CD4-positive, alpha-beta memory T cell (primary cell): ENCODE measurements around the gene COL6A6. TPM values are rescaled to one million over a fixed set of nuclear protein-coding genes. Genes with fewer than 3 reads are reported as not detected.

ENCODE experiments used
- CTCF ChIA-PET: fragments of 350-600 bp; sonication (Branson Sonifier 250); formaldehyde crosslinking; loops from one replicate; lab custom pipeline; 2021; ENCODE audit warnings: inconsistent platforms; ENCODE audit not compliant: partially characterized antibody; lab: Charles Lee
- POLR2A ChIA-PET: fragments of 350-600 bp; sonication (Branson Sonifier 250); formaldehyde crosslinking; loops from one replicate; lab custom pipeline; 2021; ENCODE audit not compliant: partially characterized antibody; lab: Charles Lee
- DNase-seq, 5 donors: peaks; one replicate each; pipeline versions ENCODE4 v3.0.0 to v3.0.0-alpha.2; 2020 to 2022; ENCODE audit warnings: mixed read lengths in 1 of 5
- H3K27ac ChIP-seq: one replicate; pipeline ENCODE4 v1.7.0; 2013; ENCODE audit warnings: low read depth, low read length
- H3K27me3 ChIP-seq: 2 replicates; pipeline ENCODE4 v1.7.0; 2013; ENCODE audit warnings: mild to moderate bottlenecking, low read length, moderate library complexity; ENCODE audit not compliant: insufficient read depth
- H3K36me3 ChIP-seq: 2 replicates; pipeline ENCODE4 v1.7.0; 2013; ENCODE audit warnings: mild to moderate bottlenecking, low read length, moderate library complexity; ENCODE audit not compliant: insufficient read depth
- H3K4me1 ChIP-seq: 2 replicates; pipeline ENCODE4 v1.7.0; 2013; ENCODE audit warnings: mild to moderate bottlenecking, low read length, moderate library complexity; ENCODE audit not compliant: insufficient read depth
- H3K4me3 ChIP-seq, 2 donors: one replicate each; pipeline ENCODE4 v1.7.0; 2013; ENCODE audit warnings: low read length in 2 of 2, mild to moderate bottlenecking in 1 of 2
- H3K9me3 ChIP-seq, 2 donors: one replicate each; pipeline ENCODE4 v1.7.0; 2013; ENCODE audit warnings: low read length in 2 of 2, control low read depth in 1 of 2; ENCODE audit not compliant: control insufficient read depth in 1 of 2
- H3K27ac Mint-ChIP-seq, 7 donors: one replicate each; pipeline ENCODE4 v1.8.0; 2020 to 2021; ENCODE audit warnings: mixed read lengths in 7 of 7, mild to moderate bottlenecking in 6 of 7, inconsistent platforms in 3 of 7, moderate library complexity in 3 of 7
- H3K27me3 Mint-ChIP-seq, 2 donors: one replicate each; pipeline ENCODE4 v1.8.0; 2020 to 2021; ENCODE audit warnings: mixed read lengths in 2 of 2
- H3K36me3 Mint-ChIP-seq, 2 donors: one replicate each; pipeline ENCODE4 v1.8.0; 2020 to 2021; ENCODE audit warnings: mixed read lengths in 2 of 2, inconsistent platforms in 1 of 2, mild to moderate bottlenecking in 1 of 2
- H3K4me1 Mint-ChIP-seq, 4 donors: one replicate each; pipeline ENCODE4 v1.8.0; 2020 to 2021; ENCODE audit warnings: mixed read lengths in 4 of 4, mild to moderate bottlenecking in 1 of 4
- H3K4me3 Mint-ChIP-seq, 8 donors: one replicate each; pipeline ENCODE4 v1.8.0; 2020 to 2021; ENCODE audit warnings: mixed read lengths in 8 of 8, mild to moderate bottlenecking in 7 of 8, moderate library complexity in 6 of 8, inconsistent platforms in 3 of 8
- H3K9me3 Mint-ChIP-seq, 8 donors: one replicate each; pipeline ENCODE4 v1.8.0; 2020 to 2021; ENCODE audit warnings: mixed read lengths in 8 of 8, mild to moderate bottlenecking in 5 of 8, inconsistent platforms in 3 of 8, moderate library complexity in 1 of 8
- intact Hi-C: fragments of 100-400 bp; cut with micrococcal nuclease; formaldehyde crosslinking; loops from one replicate; pipeline ENCODE4 v1.15.1; 2023
- polyA plus RNA-seq, 2 donors: library from polyadenylated mRNA; unstranded; fragments of 300-500 nt; fragmentation: Illumina TruSeq; gene quantifications; one replicate each; pipeline ENCODE4 v1.2.3, GENCODE V29; 2021
- total RNA-seq, 2 experiments: library from RNA; stranded (reverse); gene quantifications; one replicate each; pipeline ENCODE4 v1.2.3, GENCODE V29; 2021

COL6A6 gene
- not detected for total RNA-seq
- not detected for polyA plus RNA-seq

GRCh38 chr3:130516645-130517512 lies at the start of gene COL6A6:
Gene COL6A6, plus strand, starts transcription at chr3:130517177. Its CDS starts 43,188 bp downstream, at chr3:130560365.
- Mint-ChIP-seq H3K4me3 (no peak within 1 kb of the TSS), H3K36me3 (no peaks in the 10 kb centered on the region), H3K9me3 (peaks cover 0 to 3% (median 0%) of the 10 kb centered on the region in 8 donors), H3K27me3 (peaks cover 32 to 36% of the 10 kb centered on the region in 2 donors), H3K27ac (no peak within 1 kb of the TSS), H3K4me1 (peaks cover 0 to 11% (median 2%) of the 10 kb centered on the region in 4 donors)
- POLR2A ChIA-PET = no interaction called here
- intact Hi-C loops = no loop called here
- Histone ChIP-seq H3K27ac (no peak within 1 kb of the TSS), H3K36me3 (no peaks in the 10 kb centered on the region), H3K27me3 (no peaks in the 10 kb centered on the region), H3K4me1 (no peaks in the 10 kb centered on the region), H3K9me3 (no peaks in the 10 kb centered on the region), H3K4me3 (no peak within 1 kb of the TSS)
- no peak for DNase-seq
- CTCF ChIA-PET = no interaction called here

- no peaks in the 10 kb centered on the region for H3K27me3 ChIP-seq
- Mint-ChIP-seq H3K9me3 (peaks cover 0 to 5% (median 0%) of the 10 kb centered on the region in 8 donors), H3K27ac (no peak overlapping the region), H3K4me1 (no peaks in the 10 kb centered on the region), H3K27me3 (peaks cover 0 to 15% of the 10 kb centered on the region in 2 donors), H3K36me3 (no peaks in the 10 kb centered on the region), H3K4me3 (no peak overlapping the region)
- CTCF ChIA-PET = no interaction called here
- no peak overlapping the region for H3K4me3 ChIP-seq
- H3K9me3 ChIP-seq = no peaks in the 10 kb centered on the region
- POLR2A ChIA-PET = no interaction called here
- intact Hi-C loops = no loop called here
- no peak for DNase-seq
- no peak overlapping the region for H3K27ac ChIP-seq
- no peaks in the 10 kb centered on the region for H3K36me3 ChIP-seq
- H3K4me1 ChIP-seq = no peaks in the 10 kb centered on the region
Measured at GRCh38 chr3:130468311-130468710, 48.7 kb upstream of the COL6A6 start.

GRCh38 chr3:130470126-130470525 lies 46.9 kb upstream of the COL6A6 start:
- peaks cover 0 to 9% (median 2%) of the 10 kb centered on the region in 8 donors for H3K9me3 Mint-ChIP-seq
- DNase-seq = no peak

GRCh38 chr3:130473416-130473815 lies 43.6 kb upstream of the COL6A6 start:
- no peaks in the 10 kb centered on the region for H3K4me1 Mint-ChIP-seq
- no peaks in the 10 kb centered on the region for H3K36me3 Mint-ChIP-seq

More at GRCh38 chr3:130470126-130470525, 46.9 kb upstream of the COL6A6 start:
- Mint-ChIP-seq H3K4me1 (no peaks in the 10 kb centered on the region), H3K36me3 (no peaks in the 10 kb centered on the region), H3K4me3 (no peak overlapping the region), H3K27ac (no peak overlapping the region), H3K27me3 (peaks cover 0 to 12% of the 10 kb centered on the region in 2 donors)
- Histone ChIP-seq H3K9me3 (no peaks in the 10 kb centered on the region), H3K36me3 (no peaks in the 10 kb centered on the region), H3K27me3 (no peaks in the 10 kb centered on the region), H3K27ac (no peak overlapping the region), H3K4me1 (no peaks in the 10 kb centered on the region), H3K4me3 (no peak overlapping the region)
- ChIA-PET CTCF (no interaction called here), POLR2A (no interaction called here)
- intact Hi-C loops = no loop called here

GRCh38 chr3:130480736-130481135 lies 36.2 kb upstream of the COL6A6 start:
- Histone ChIP-seq H3K9me3 (no peaks in the 10 kb centered on the region), H3K27me3 (no peaks in the 10 kb centered on the region), H3K36me3 (no peaks in the 10 kb centered on the region), H3K27ac (no peak overlapping the region), H3K4me3 (no peak overlapping the region), H3K4me1 (no peaks in the 10 kb centered on the region)
- Mint-ChIP-seq H3K9me3 (peaks cover 0 to 8% (median 0%) of the 10 kb centered on the region in 8 donors), H3K27ac (no peak overlapping the region), H3K27me3 (peaks cover 2 to 6% of the 10 kb centered on the region in 2 donors), H3K36me3 (no peaks in the 10 kb centered on the region), H3K4me3 (no peak overlapping the region), H3K4me1 (no peaks in the 10 kb centered on the region)
- CTCF ChIA-PET = no interaction called here
- DNase-seq = no peak
- POLR2A ChIA-PET = interaction anchor here (0.7 kb wide), 1 partner anchor 10 kb away, joined by 3 read pairs; no protein-coding TSS in a partner anchor
- intact Hi-C loops = no loop called here

More at GRCh38 chr3:130473416-130473815, 43.6 kb upstream of the COL6A6 start:
- Mint-ChIP-seq H3K9me3 (peaks cover 0 to 14% (median 2%) of the 10 kb centered on the region in 8 donors), H3K27me3 (peaks cover 0 to 10% of the 10 kb centered on the region in 2 donors), H3K27ac (no peak overlapping the region), H3K4me3 (no peak overlapping the region)
- CTCF ChIA-PET = interaction anchor here (0.5 kb wide), 1 partner anchor 30 kb away, joined by 3 read pairs; no protein-coding TSS in a partner anchor
- Histone ChIP-seq H3K4me1 (no peaks in the 10 kb centered on the region), H3K9me3 (no peaks in the 10 kb centered on the region), H3K27ac (no peak overlapping the region), H3K36me3 (no peaks in the 10 kb centered on the region), H3K4me3 (no peak overlapping the region), H3K27me3 (no peaks in the 10 kb centered on the region)
- POLR2A ChIA-PET = no interaction called here
- DNase-seq = no peak
- intact Hi-C loops = no loop called here

- no peaks in the 10 kb centered on the region for H3K36me3 ChIP-seq
- no peak overlapping the region for H3K4me3 ChIP-seq
- Mint-ChIP-seq H3K27ac (no peak overlapping the region), H3K36me3 (no peaks in the 10 kb centered on the region), H3K4me1 (no peaks in the 10 kb centered on the region), H3K9me3 (no peaks in the 10 kb centered on the region), H3K4me3 (no peak overlapping the region), H3K27me3 (no peaks in the 10 kb centered on the region)
- intact Hi-C loops = no loop called here
- no peak overlapping the region for H3K27ac ChIP-seq
- H3K9me3 ChIP-seq = no peaks in the 10 kb centered on the region
- CTCF ChIA-PET = no interaction called here
- DNase-seq = no peak
- POLR2A ChIA-PET = no interaction called here
- no peaks in the 10 kb centered on the region for H3K27me3 ChIP-seq
- H3K4me1 ChIP-seq = no peaks in the 10 kb centered on the region
Measured at GRCh38 chr3:130488288-130488687, 28.7 kb upstream of the COL6A6 start.

- no peaks in the 10 kb centered on the region for H3K4me1 Mint-ChIP-seq
- no peaks in the 10 kb centered on the region for H3K9me3 Mint-ChIP-seq
- no peak for DNase-seq
- H3K36me3 Mint-ChIP-seq = no peaks in the 10 kb centered on the region
- Histone ChIP-seq H3K36me3 (no peaks in the 10 kb centered on the region), H3K4me3 (no peak overlapping the region), H3K27ac (no peak overlapping the region), H3K4me1 (no peaks in the 10 kb centered on the region), H3K27me3 (no peaks in the 10 kb centered on the region), H3K9me3 (no peaks in the 10 kb centered on the region)
- intact Hi-C loops = no loop called here
- no peak overlapping the region for H3K4me3 Mint-ChIP-seq
- POLR2A ChIA-PET = no interaction called here
- CTCF ChIA-PET = no interaction called here
- no peak overlapping the region for H3K27ac Mint-ChIP-seq
- H3K27me3 Mint-ChIP-seq = no peaks in the 10 kb centered on the region
Measured at GRCh38 chr3:130488769-130489450, 28.1 kb upstream of the COL6A6 start.
